GM12891 (cell line): ENCODE results near the gene RANGAP1.
A peak's percentile ranks its signal among the peaks of the same experiment; 100 is the strongest.

Experiments used
- PAX5 ChIP-seq: IDR thresholded peaks from 2 replicates; pipeline ENCODE4 v1.6.1; 2011; ENCODE audit warnings: low read length, moderate library complexity, mild to moderate bottlenecking; ENCODE audit not compliant: insufficient read depth, severe bottlenecking
- POLR2A ChIP-seq: IDR thresholded peaks from 2 replicates; pipeline ENCODE4 v1.6.1; 2011; ENCODE audit warnings: low read depth, low read length, control low read depth
- POLR2AphosphoS5 ChIP-seq: IDR thresholded peaks from 2 replicates; pipeline ENCODE4 v1.6.1; 2011; ENCODE audit warnings: low read depth, low read length, control low read depth
- SPI1 ChIP-seq: IDR thresholded peaks from 2 replicates; pipeline ENCODE4 v1.6.1; 2011; ENCODE audit warnings: low read depth, low read length, control low read depth
- TAF1 ChIP-seq: IDR thresholded peaks from 2 replicates; pipeline ENCODE4 v1.6.1; 2011; ENCODE audit warnings: low read depth, low read length, control low read depth

- TF ChIP-seq POLR2A: no peak
- no peak for TF ChIP-seq TAF1
- no peak for TF ChIP-seq POLR2AphosphoS5
- peak; percentile 80 for TF ChIP-seq SPI1
- TF ChIP-seq PAX5: no peak
Measured at GRCh38 chr22:41217553-41218157, 68.3 kb downstream of the RANGAP1 start.
